Lower leg skin (tissue), 4 donors: ENCODE data around the gene OR10P1. TPM values are rescaled to one million over a fixed set of nuclear protein-coding genes. Genes with fewer than 3 reads are reported as not detected.
A peak's percentile ranks its signal among the peaks of the same experiment; 100 is the strongest.

ENCODE experiments used
- DNase-seq, 2 donors: peaks; one replicate each; pipeline ENCODE4 v3.0.0-alpha.2; 2019; ENCODE audit warnings: low spot score in 2 of 2
- H3K4me3 ChIP-seq: fragments of 200-600 bp; sonication (generic); 2 replicates; pipeline ENCODE4 v1.5.1; 2017; ENCODE audit warnings: mild to moderate bottlenecking, low read depth; ENCODE audit not compliant: poor library complexity, severe bottlenecking
- CTCF ChIP-seq, 3 donors: fragments of 450-650 bp; IDR thresholded peaks; one replicate each; pipeline ENCODE4 v1.5.1; 2016; ENCODE audit warnings: antibody characterized with exemption in 3 of 3, mild to moderate bottlenecking in 3 of 3, moderate library complexity in 2 of 3
- POLR2A ChIP-seq, 2 donors: fragments of 450-650 bp; IDR thresholded peaks; one replicate each; pipeline ENCODE4 v1.6.1; 2016 to 2017; ENCODE audit warnings: antibody characterized with exemption in 2 of 2, mild to moderate bottlenecking in 1 of 2, moderate library complexity in 1 of 2
- WGBS, 2 donors: methylation state at CpG; one replicate each; pipeline ENCODE4 v1.1.5; 2018; 5-methylcytosine and 5-hydroxymethylcytosine counted together
- intact Hi-C: fragments of 100-400 bp; cut with DNase I; formaldehyde crosslinking; loops from one replicate; pipeline ENCODE4 v1.15.0; 2023; ENCODE audit warnings: low total_unique reads
- total RNA-seq, 4 donors: library from RNA; depleted of rRNA; stranded (reverse); fragments of >200 nt; gene quantifications; one replicate each; pipeline ENCODE4 v1.1.0, GENCODE V29; 2016

OR10P1 gene
- total RNA-seq, 4 donors from 2014 or later: not detected

- WGBS, 2 donors: 65 to 72% methylated on average over 3 of the region's 3 CpGs
- TF ChIP-seq CTCF (IDR thresholded peaks at IDR 0.05) (no peak), POLR2A (IDR thresholded peaks at IDR 0.05) (no peak)
- peak in 1 of 2 donors; percentile 13 for DNase-seq
- intact Hi-C loops: no loop called here
- H3K4me3 ChIP-seq: no peak overlapping the region
These were observed 16.3 kb downstream of the OR10P1 start for GRCh38 chr12:55653031-55653430.

- DNase-seq: peak in 1 of 2 donors; percentile 73
- intact Hi-C loops: no loop called here
- TF ChIP-seq POLR2A (IDR thresholded peaks at IDR 0.05) (no peak), CTCF (IDR thresholded peaks at IDR 0.05) (no peak)
- 90 to 95% methylated on average over 17 of the region's 17 CpGs for WGBS, 2 donors
- no peak overlapping the region for H3K4me3 ChIP-seq
These were observed 18.0 kb downstream of the OR10P1 start for GRCh38 chr12:55654511-55655214.

GRCh38 chr12:55657212-55657611 lies 20.5 kb downstream of the OR10P1 start:
- no peak overlapping the region for H3K4me3 ChIP-seq
- TF ChIP-seq POLR2A (IDR thresholded peaks at IDR 0.05) (no peak), CTCF (IDR thresholded peaks at IDR 0.05) (no peak)
- WGBS, 2 donors: 84 to 85% methylated on average over 4 of the region's 4 CpGs
- DNase-seq: no peak
- intact Hi-C loops: no loop called here

- 79 to 86% methylated on average over 6 of the region's 6 CpGs for WGBS, 2 donors
- intact Hi-C loops: no loop called here
- no peak overlapping the region for H3K4me3 ChIP-seq
- no peak for TF ChIP-seq POLR2A (IDR thresholded peaks at IDR 0.05)
- TF ChIP-seq CTCF (IDR thresholded peaks at IDR 0.05): no peak
- peak in 1 of 2 donors; percentile 7 for DNase-seq
These were observed 21.5 kb downstream of the OR10P1 start for GRCh38 chr12:55658212-55658611.

- intact Hi-C loops: no loop called here
- 77 to 83% methylated on average over 3 of the region's 3 CpGs for whole genome bisulfite sequencing, 2 donors
- peak in 1 of 2 donors; percentile 60 for DNase-seq
- TF ChIP-seq POLR2A (IDR thresholded peaks at IDR 0.05): no peak
- H3K4me3 ChIP-seq: no peak overlapping the region
These were observed 22.1 kb downstream of the OR10P1 start for GRCh38 chr12:55658635-55659391.
